GM18517 (cell line): ENCODE measurements around the gene PACRG.

ENCODE experiments used
- ATAC-seq: cut with Tn5 transposase; IDR thresholded peaks from one replicate; pipeline ENCODE4 v1.9.1; 2021; ENCODE audit warnings: mild to moderate bottlenecking, moderate library complexity; ENCODE audit not compliant: unreplicated experiment

Gene PACRG

DNA sequence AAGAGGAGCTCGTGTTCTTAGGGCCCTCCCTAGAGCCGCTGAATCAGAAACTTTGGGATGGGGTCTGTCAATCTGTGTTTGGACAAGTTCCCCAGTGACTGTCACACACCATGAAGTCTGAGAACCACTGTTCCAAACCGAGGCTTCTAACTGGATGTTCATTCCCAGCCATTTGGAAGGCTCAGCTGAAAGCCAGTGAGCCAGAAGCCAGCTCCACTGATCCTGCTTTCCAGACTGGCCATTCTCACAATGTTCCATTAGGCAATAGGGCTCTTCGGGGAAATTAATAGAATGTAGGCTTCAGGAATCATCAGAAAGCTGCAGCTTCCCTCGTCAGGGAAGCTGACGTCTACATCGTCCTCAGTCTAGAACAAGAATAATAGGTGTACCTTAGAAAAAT is 595.9 kb downstream of the PACRG start:
- ATAC-seq, result no peak

- ATAC-seq, result no peak
Observed at GRCh38 chr6:163324326-163324687, 596.5 kb downstream of the PACRG start.

DNA sequence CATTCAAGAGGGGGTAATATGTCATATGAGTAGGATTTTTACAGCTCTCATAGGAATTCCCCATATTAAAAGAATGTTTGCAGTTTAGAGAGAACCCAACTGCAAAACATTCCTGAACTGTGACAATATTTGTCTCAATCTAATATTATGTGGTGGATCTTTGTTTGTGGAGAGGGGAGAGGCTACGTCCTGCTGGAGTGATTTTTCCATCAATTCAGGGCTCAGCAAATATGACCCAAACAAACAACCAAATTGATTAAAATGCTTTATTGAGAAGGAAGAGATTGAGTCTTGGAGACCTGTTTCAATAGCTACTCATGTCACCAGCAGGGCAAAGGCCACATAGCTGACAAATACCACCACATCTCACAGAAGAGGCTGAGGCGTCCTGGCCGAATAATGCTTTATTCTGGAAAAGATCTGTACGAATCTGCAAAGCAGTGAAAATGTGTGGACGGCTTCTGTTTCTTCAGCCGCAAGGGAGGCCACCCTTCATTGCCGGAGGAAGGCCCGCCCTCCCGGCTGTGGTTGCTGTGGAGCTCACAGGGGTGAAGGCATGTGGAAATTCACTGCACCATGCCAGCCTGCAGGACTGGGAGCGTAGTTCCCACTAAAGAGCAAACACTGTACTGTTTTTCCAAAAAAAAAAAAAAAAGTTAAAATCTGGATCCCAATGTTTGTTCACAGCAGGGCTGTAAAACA is 597.1 kb downstream of the PACRG start:
- no peak for ATAC-seq

- ATAC-seq, result no peak
Observed at GRCh38 chr6:163325390-163325784, 597.6 kb downstream of the PACRG start.

DNA sequence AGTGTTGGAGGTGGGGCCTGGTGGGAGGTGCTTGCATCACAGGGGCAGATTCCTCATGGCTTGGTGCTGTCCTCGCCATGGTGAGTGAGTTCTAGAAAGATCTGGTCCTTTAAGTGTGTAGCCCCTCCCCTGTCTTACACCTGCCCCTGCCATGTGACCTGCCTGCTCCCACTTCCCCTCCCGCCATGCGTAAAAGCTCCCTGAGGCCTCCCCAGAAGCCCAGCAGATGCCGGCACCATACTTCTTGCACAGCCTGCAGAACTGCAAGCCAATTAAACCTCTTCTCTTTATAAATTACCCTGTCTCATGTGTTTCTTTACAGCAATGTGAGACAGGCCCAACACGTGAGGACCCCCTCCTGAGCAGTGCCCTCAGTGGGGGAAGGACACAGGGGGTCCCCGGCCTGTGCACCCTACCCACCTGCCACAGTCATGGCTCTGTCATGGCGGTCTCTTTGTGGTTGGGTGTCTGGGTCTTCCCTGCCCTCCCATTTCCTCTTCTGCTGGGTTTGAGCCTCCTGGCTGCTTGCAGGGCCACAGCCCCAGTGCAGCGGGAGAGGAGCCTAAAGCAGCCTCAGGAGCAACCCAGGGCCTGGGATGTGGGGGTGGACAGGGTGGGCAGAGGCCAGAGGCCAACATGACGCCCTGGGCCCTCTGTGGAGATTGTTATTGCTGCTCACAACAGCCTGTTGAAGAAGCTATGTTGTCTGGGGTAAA is 599.5 kb downstream of the PACRG start:
- no peak for ATAC-seq

GRCh38 chr6:163327921-163328320 is 600.1 kb downstream of the PACRG start:
- ATAC-seq, result no peak

DNA sequence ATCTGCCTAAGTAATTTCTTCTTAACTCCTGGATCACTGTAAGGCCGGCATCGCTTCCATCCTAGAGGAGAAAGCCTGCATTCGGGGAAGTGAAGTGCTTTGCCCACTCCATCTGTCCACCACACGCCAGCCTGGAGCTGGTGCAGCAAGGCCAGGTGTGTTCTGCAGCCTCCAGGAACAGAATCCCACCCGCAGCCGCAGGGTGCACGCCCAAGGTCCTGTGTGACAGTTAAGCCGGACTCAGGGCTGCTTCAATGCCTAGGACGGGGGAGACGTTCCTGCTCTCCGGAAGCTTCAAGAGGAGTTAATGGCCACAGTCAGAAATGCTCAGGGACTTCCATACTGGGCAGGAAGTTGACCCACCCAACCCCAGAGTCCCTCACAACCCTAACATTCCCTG is 600.6 kb downstream of the PACRG start:
- ATAC-seq, result no peak

- no peak for ATAC-seq
Observed at GRCh38 chr6:163329991-163330390, 602.2 kb downstream of the PACRG start.

DNA sequence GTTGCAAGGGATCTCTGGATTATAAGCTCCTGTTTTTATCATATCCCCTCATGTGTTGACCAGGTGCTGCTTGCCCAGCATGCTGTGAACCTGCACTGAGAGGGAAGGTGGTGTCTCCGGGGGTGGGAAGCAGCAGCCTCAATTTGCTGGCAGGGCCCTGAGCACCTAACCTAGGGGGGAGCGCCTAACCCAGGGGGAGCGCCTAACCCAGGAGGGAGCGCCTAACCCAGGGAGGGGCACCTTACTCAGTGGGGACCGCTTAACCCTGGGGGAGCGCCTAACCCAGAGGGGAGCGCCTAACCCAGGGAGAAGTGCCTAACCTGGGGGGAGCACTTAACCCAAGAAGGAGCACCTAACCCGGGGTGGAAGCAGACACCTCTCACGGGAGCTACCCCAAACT is 603.5 kb downstream of the PACRG start:
- no peak for ATAC-seq

DNA sequence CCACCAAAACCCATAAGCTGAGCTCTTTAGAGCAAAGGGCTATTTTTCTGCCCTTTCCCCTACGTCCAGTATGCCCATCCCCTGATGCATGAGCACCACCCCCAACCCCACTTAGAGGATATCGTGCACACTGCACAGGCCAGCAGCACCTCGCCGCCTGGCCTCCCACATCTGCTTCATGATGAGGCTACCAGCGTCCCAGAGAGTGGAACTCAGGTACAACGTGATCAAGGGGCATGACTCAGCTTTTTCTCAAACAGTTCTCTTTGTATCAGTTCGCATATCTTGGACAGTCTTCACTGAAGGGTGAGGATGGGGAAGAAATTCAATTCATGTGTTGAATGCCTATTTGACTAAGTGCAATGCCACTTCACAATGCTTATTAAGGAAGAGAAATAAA is 604.8 kb downstream of the PACRG start:
- ATAC-seq, result no peak

DNA sequence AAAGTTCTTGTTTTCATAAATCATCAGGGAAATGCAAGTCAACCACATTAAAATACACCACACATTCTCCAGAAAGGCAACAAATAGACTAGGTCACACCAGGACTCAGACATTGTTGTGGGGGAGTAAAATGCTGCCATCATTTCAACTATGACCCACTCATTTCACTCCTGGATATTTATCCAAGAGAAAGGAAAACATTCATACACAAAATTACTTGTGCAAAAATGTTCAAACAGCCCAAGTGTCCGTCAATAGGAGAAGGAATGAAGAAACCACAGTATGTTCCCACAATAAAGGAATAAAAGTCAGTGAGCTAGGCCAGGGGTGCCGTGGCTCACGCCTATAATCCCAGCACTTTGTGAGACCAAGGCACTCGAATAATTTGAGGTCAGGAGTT is 605.3 kb downstream of the PACRG start:
- ATAC-seq, result no peak

- no peak for ATAC-seq
Observed at GRCh38 chr6:163333701-163334663, 606.2 kb downstream of the PACRG start.

- no peak for ATAC-seq
Observed at GRCh38 chr6:163335056-163335455, 607.3 kb downstream of the PACRG start.

DNA sequence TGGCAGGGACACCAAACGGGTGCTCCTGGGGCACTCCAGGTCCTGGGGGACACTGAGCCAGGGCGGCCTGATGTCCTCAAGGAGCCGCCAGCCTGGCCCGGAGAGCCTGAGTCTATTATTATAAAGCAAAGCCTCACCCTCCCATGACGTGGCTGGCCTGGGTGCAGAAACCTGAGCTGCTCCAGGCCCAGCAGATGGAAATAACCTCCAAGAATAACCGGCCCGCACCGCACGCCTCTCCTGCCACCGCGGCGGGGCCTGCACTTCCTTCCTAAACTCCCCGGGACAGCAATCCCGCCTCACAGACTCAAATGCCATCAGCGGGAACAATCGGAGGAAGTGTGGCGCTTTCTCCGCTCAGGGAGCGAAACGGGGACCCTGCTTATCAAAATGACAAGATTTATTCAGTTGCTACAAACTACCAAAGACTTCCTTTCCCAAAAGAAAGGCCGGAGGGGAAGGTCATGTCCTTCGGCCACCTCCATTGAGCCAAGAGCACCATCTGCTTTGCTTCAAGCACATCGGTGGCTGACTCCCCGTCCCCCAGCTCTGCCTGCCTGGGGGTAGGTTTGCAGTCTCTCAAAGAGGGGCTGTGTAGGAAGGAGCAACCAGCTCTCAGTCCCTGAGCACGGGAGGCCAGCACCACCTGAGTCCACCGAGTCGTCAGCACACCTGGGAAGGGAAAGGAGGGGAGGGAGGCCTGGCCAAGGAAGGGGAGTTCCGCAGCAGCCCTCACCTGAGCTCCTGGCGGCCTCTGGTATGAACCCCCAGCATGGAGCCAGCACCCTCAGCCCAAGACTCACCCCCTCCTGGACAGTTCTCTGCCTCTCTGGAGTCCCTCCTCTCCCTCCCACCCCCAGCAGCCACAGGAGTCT is 608.1 kb downstream of the PACRG start:
- no peak for ATAC-seq

DNA sequence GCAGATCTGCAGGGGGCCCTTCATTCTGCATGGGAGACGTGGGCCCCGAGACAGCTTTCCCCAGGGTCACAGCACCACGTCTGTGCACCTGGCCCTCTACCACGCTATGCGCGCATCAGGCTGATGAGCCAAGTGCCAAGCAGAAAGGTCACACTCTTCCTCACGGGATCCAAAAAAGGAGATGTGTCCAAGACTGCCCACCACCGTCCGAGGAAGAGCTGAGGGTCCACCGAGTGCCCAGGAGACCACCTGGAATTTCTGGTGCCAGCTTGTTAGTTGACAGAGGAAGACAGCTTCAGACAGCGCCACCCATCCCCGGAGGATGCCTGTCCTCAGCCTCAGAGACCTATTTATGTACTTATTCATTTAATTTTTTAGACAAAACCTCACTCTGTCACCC is 609.2 kb downstream of the PACRG start:
- no peak for ATAC-seq

GRCh38 chr6:163337958-163338357 is 610.2 kb downstream of the PACRG start:
- no peak for ATAC-seq

DNA sequence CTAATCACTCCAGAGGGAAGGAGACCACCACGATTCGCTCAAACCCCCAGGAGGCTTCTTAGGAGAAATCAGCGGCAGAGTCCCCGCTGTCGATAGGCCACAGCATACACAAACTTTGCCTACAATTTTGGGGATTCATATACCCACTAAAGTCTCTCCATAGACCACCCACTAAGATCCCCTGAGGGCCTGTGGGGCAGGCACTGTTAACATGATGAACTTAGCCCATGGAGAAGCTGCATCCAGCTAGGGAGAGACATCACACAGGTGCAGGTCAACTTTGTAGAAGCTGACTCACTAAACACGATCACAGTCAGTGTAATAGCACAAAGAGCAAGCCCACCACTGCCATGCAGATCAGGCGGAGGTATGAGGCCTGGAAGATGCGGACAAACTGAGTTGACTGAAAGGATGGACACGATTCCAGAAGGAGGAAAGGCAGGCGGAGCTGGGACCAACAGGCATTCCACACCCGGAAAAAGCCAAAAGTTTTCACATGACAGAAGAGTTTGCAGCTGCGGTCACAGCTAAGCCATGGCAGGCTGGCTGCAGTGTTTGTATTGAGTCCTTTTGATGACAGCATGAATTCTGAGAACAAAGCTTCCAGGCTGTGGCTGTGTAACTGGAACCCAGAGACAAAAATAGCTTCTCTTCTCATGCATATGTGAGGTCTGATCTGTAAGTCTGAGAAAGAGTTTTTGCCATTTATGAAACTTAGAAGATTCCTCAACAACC is 611.1 kb downstream of the PACRG start:
- no peak for ATAC-seq

- no peak for ATAC-seq
Observed at GRCh38 chr6:163339466-163339865, 611.7 kb downstream of the PACRG start.

GRCh38 chr6:163340201-163340887 is 612.6 kb downstream of the PACRG start:
- no peak for ATAC-seq
